OCI-LY1 (cell line): ENCODE data around the gene ACBD3.

Experiments used
- H2AFZ ChIP-seq: fragments of 200-600 bp; sonication (generic), shearing (Covaris generic); 2 replicates; pipeline ENCODE4 v1.6.0; 2014; ENCODE audit warnings: antibody characterized with exemption, mild to moderate bottlenecking, low read length
- H3F3A ChIP-seq: fragments of 200-600 bp; sonication (generic), shearing (Covaris generic); 2 replicates; pipeline ENCODE4 v1.6.0; 2014; ENCODE audit warnings: mild to moderate bottlenecking, antibody characterized with exemption, low read length, moderate library complexity; ENCODE audit not compliant: insufficient read depth
- H3K27ac ChIP-seq: fragments of 200-600 bp; sonication (generic); 2 replicates; pipeline ENCODE4 v1.5.1; 2014; ENCODE audit warnings: low read length, mixed run types, mild to moderate bottlenecking, low read depth; ENCODE audit not compliant: poor library complexity, severe bottlenecking
- H3K27me3 ChIP-seq: fragments of 200-600 bp; sonication (generic); 2 replicates; pipeline ENCODE4 v1.6.0; 2014; ENCODE audit warnings: antibody characterized with exemption, mild to moderate bottlenecking, low read length, moderate library complexity; ENCODE audit not compliant: insufficient read depth
- H3K36me3 ChIP-seq: fragments of 200-600 bp; sonication (generic); 2 replicates; pipeline ENCODE4 v1.6.1; 2014; ENCODE audit warnings: mild to moderate bottlenecking, antibody characterized with exemption, low read length, moderate library complexity, mixed read lengths; ENCODE audit not compliant: insufficient read depth
- H3K4me1 ChIP-seq: fragments of 200-600 bp; sonication (generic); 2 replicates; pipeline ENCODE4 v1.5.1; 2014; ENCODE audit warnings: mild to moderate bottlenecking, low read length, moderate library complexity; ENCODE audit not compliant: insufficient read depth, severe bottlenecking
- H3K4me2 ChIP-seq: fragments of 200-600 bp; sonication (generic), shearing (Covaris generic); 2 replicates; pipeline ENCODE4 v1.6.1; 2014; ENCODE audit warnings: low read length
- H3K4me3 ChIP-seq: fragments of 200-600 bp; sonication (generic); 2 replicates; pipeline ENCODE4 v1.5.1; 2014; ENCODE audit warnings: low read length, low read depth, mild to moderate bottlenecking, mixed read lengths; ENCODE audit not compliant: poor library complexity, severe bottlenecking
- H3K79me2 ChIP-seq: fragments of 200-600 bp; shearing (Covaris generic); 2 replicates; pipeline ENCODE4 v1.6.1; 2016; ENCODE audit warnings: mixed run types, low read length, mixed read lengths; ENCODE audit not compliant: insufficient read depth
- H3K9ac ChIP-seq: fragments of 200-600 bp; sonication (generic), shearing (Covaris generic); 2 replicates; pipeline ENCODE4 v1.6.1; 2014; ENCODE audit warnings: mild to moderate bottlenecking, low read length, mixed read lengths
- H3K9me2 ChIP-seq: fragments of 200-600 bp; sonication (generic), shearing (Covaris generic); 2 replicates; pipeline ENCODE4 v1.6.1; 2014; ENCODE audit warnings: low read depth, mild to moderate bottlenecking, low read length, mixed read lengths
- H3K9me3 ChIP-seq: fragments of 200-600 bp; shearing (Covaris generic); 2 replicates; pipeline ENCODE4 v1.6.1; 2014; ENCODE audit warnings: low read length, mixed read lengths
- H4K20me1 ChIP-seq: fragments of 200-600 bp; sonication (generic), shearing (Covaris generic); 2 replicates; pipeline ENCODE4 v1.6.0; 2016; ENCODE audit warnings: mild to moderate bottlenecking, low read length; ENCODE audit not compliant: insufficient read depth
- CTCF ChIP-seq: fragments of 200-600 bp; sonication (generic), shearing (Covaris generic); IDR thresholded peaks from 2 replicates; pipeline ENCODE4 v1.5.1; 2017; ENCODE audit warnings: mild to moderate bottlenecking, antibody characterized with exemption, low read length, moderate library complexity, mixed read lengths
- EZH2 ChIP-seq: fragments of 200-600 bp; sonication (generic), shearing (Covaris generic); IDR thresholded peaks from 2 replicates; pipeline ENCODE4 v1.8.0; 2017; ENCODE audit warnings: borderline replicate concordance, mixed run types, mild to moderate bottlenecking, antibody characterized with exemption, low read length, moderate library complexity, mixed read lengths

The ACBD3 gene

GRCh38 chr1:226111883-226112261 lies 74.7 kb downstream of the ACBD3 start:
- H3K9me3 ChIP-seq: no peaks in the 10 kb centered on the region
- no peak overlapping the region for H3K9ac ChIP-seq
- H3K9me2 ChIP-seq: no peaks in the 10 kb centered on the region
- H4K20me1 ChIP-seq: no peaks in the 10 kb centered on the region
- no peak overlapping the region for H3K4me2 ChIP-seq
- no peaks in the 10 kb centered on the region for H3K36me3 ChIP-seq
- H3F3A ChIP-seq: no peaks in the 10 kb centered on the region
- H3K4me3 ChIP-seq: no peak overlapping the region
- H3K27ac ChIP-seq: no peak overlapping the region
- H3K4me1 ChIP-seq: peaks cover 13% of the 10 kb centered on the region
- H3K27me3 ChIP-seq: no peaks in the 10 kb centered on the region; the same call in 1 of the 2 replicates
- H3K79me2 ChIP-seq: no peaks in the 10 kb centered on the region
- H2AFZ ChIP-seq: no peak overlapping the region
- no peak for TF ChIP-seq EZH2
- TF ChIP-seq CTCF: no peak

GRCh38 chr1:226111098-226111882 lies 75.3 kb downstream of the ACBD3 start:
- no peaks in the 10 kb centered on the region; the same call in 1 of the 2 replicates for H3K27me3 ChIP-seq
- peak overlapping the region; percentile 65 for H3K9ac ChIP-seq
- no peaks in the 10 kb centered on the region for H3K79me2 ChIP-seq
- no peaks in the 10 kb centered on the region for H4K20me1 ChIP-seq
- peak overlapping the region; percentile 96 for H3K4me2 ChIP-seq
- H3K36me3 ChIP-seq: no peaks in the 10 kb centered on the region
- no peak overlapping the region for H2AFZ ChIP-seq
- H3K4me1 ChIP-seq: peaks cover 13% of the 10 kb centered on the region
- H3F3A ChIP-seq: no peaks in the 10 kb centered on the region
- no peak for TF ChIP-seq CTCF
- TF ChIP-seq EZH2: no peak
- H3K9me3 ChIP-seq: no peaks in the 10 kb centered on the region
- H3K4me3 ChIP-seq: peak overlapping the region; percentile 65
- H3K9me2 ChIP-seq: no peaks in the 10 kb centered on the region
- no peak overlapping the region for H3K27ac ChIP-seq

- H2AFZ ChIP-seq: no peak overlapping the region
- peaks cover 13% of the 10 kb centered on the region for H3K4me1 ChIP-seq
- peak overlapping the region; percentile 65 for H3K9ac ChIP-seq
- no peaks in the 10 kb centered on the region for H3K36me3 ChIP-seq
- H3F3A ChIP-seq: no peaks in the 10 kb centered on the region
- H3K27ac ChIP-seq: no peak overlapping the region
- no peaks in the 10 kb centered on the region for H3K9me2 ChIP-seq
- no peaks in the 10 kb centered on the region for H3K79me2 ChIP-seq
- H3K9me3 ChIP-seq: no peaks in the 10 kb centered on the region
- peak overlapping the region; percentile 65 for H3K4me3 ChIP-seq
- peak overlapping the region; percentile 96 for H3K4me2 ChIP-seq
- H3K27me3 ChIP-seq: no peaks in the 10 kb centered on the region; the same call in 1 of the 2 replicates
- H4K20me1 ChIP-seq: no peaks in the 10 kb centered on the region
- no peak for TF ChIP-seq EZH2
- TF ChIP-seq CTCF: no peak
Observed at GRCh38 chr1:226110249-226111097, 76.1 kb downstream of the ACBD3 start.
